Measurements from ENCODE around the gene RGS11.
A peak's percentile ranks its signal among the peaks of the same experiment; 100 is the strongest.

The RGS11 gene

GRCh38 chr16:303760-304505 lies 28.2 kb upstream of the RGS11 start:
- Histone ChIP-seq H3K9ac (no peak overlapping the region), H3K4me3 (no peak overlapping the region), H3K4me1 (peaks cover 0 to 17% (median 15%) of the 10 kb centered on the region in 10 experiments; a peak in 15 of 20 replicates), H3K27ac (no peak overlapping the region), H3K4me2 (no peak overlapping the region), H3K36me3 (peaks cover 69 to 96% (median 89%) of the 10 kb centered on the region in 11 experiments), H3K27me3 (no peaks in the 10 kb centered on the region), H4K20me1 (peaks cover 3 to 93% (median 56%) of the 10 kb centered on the region in 11 experiments; a peak in 20 of 22 replicates), H3K9me3 (replicated peaks in 1 of 11) (no peaks in the 10 kb centered on the region)
- TF ChIP-seq Cebpa-rat (IDR thresholded peaks at IDR 0.05): no peak

DNA sequence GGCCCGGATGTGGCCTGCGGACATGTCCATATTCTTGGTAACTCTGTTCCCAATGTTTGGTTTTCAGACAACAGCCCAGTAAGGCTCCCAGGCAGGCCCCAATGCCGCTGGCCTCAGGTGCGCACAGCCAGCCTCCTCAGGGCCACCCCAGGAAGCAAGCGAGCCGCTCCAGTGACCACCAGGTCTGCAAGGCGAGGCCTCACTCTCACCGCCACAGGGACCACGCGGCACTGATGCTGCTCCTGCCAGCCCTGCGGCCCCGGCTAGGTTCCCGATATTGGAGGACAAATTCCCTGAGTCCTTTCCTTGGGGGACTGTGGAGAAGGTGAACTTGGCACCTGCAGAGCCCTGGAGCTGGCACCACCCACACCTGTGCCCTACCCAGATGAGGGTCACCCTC lies 26.2 kb upstream of the RGS11 start:
- no peaks in the 10 kb centered on the region for H3K27me3 ChIP-seq
- no peak overlapping the region for H3K4me2 ChIP-seq
- H3K9me3 ChIP-seq (replicated peaks in 1 of 11): no peaks in the 10 kb centered on the region
- H3K9ac ChIP-seq: no peak overlapping the region
- H3K4me3 ChIP-seq: no peak overlapping the region
- H4K20me1 ChIP-seq: peaks cover 3 to 93% (median 51%) of the 10 kb centered on the region in 11 experiments; a peak in 19 of 22 replicates
- no peak for TF ChIP-seq Cebpa-rat (IDR thresholded peaks at IDR 0.05)
- H3K4me1 ChIP-seq: peaks cover 0 to 17% (median 14%) of the 10 kb centered on the region in 10 experiments; a peak in 16 of 20 replicates
- no peak overlapping the region for H3K27ac ChIP-seq
- H3K36me3 ChIP-seq: peaks cover 67 to 96% (median 85%) of the 10 kb centered on the region in 11 experiments

GRCh38 chr16:301235-301634 lies 25.5 kb upstream of the RGS11 start:
- no peak overlapping the region for H3K4me2 ChIP-seq
- H3K4me1 ChIP-seq: peaks cover 0 to 24% (median 21%) of the 10 kb centered on the region in 10 experiments; a peak in 16 of 20 replicates
- no peak overlapping the region for H3K27ac ChIP-seq
- no peak for TF ChIP-seq Cebpa-rat (IDR thresholded peaks at IDR 0.05)
- H3K9ac ChIP-seq: no peak overlapping the region
- no peaks in the 10 kb centered on the region for H3K27me3 ChIP-seq
- H3K4me3 ChIP-seq: no peak overlapping the region
- H3K36me3 ChIP-seq: peaks cover 60 to 96% (median 82%) of the 10 kb centered on the region in 11 experiments
- no peaks in the 10 kb centered on the region for H3K9me3 ChIP-seq (replicated peaks in 1 of 11)
- peaks cover 3 to 93% (median 51%) of the 10 kb centered on the region in 11 experiments; a peak in 19 of 22 replicates for H4K20me1 ChIP-seq

DNA sequence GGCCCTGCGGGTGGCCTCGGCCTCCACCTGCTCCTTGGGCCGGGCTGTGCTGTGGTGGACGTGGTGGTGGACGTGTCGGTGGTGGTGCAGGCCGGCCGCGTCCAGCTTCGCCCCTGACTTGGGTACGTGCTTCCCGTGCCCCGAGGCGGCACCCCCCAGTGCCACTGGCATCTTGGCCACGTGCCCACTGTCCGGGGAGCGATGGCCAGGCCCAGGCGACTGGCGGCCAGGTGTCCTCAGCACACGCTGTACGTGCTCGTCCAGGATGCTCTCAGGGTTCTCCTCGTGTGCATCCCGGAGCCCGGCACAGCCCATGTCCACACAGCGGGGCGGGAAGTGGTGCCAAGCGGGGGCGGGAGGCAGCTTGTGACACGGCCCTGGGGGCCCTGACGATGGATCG lies 22.1 kb upstream of the RGS11 start:
- H3K4me2 ChIP-seq: peak overlapping the region in 9 of 11 experiments; percentile 33 to 87 (median 78); a peak in 17 of 22 replicates
- peaks cover 3 to 79% (median 47%) of the 10 kb centered on the region in 11 experiments; a peak in 19 of 22 replicates for H4K20me1 ChIP-seq
- no peak overlapping the region; a peak in 1 of 22 replicates for H3K27ac ChIP-seq
- H3K36me3 ChIP-seq: peaks cover 45 to 95% (median 74%) of the 10 kb centered on the region in 11 experiments
- H3K9me3 ChIP-seq (replicated peaks in 1 of 11): no peaks in the 10 kb centered on the region
- no peak for TF ChIP-seq Cebpa-rat (IDR thresholded peaks at IDR 0.05)
- H3K27me3 ChIP-seq: no peaks in the 10 kb centered on the region
- peaks cover 0 to 27% (median 24%) of the 10 kb centered on the region in 10 experiments; a peak in 16 of 20 replicates for H3K4me1 ChIP-seq
- H3K4me3 ChIP-seq: no peak overlapping the region
- peak overlapping the region in 5 of 11 experiments; percentile 1 to 57 (median 24); a peak in 3 of 22 replicates for H3K9ac ChIP-seq

GRCh38 chr16:296806-297510 lies 21.2 kb upstream of the RGS11 start:
- no peaks in the 10 kb centered on the region for H3K9me3 ChIP-seq (replicated peaks in 1 of 11)
- peaks cover 3 to 79% (median 39%) of the 10 kb centered on the region in 11 experiments; a peak in 19 of 22 replicates for H4K20me1 ChIP-seq
- peak overlapping the region in 7 of 11 experiments; percentile 5 to 57 (median 28); a peak in 8 of 22 replicates for H3K9ac ChIP-seq
- no peaks in the 10 kb centered on the region for H3K27me3 ChIP-seq
- peaks cover 46 to 95% (median 74%) of the 10 kb centered on the region in 11 experiments for H3K36me3 ChIP-seq
- peak overlapping the region in 9 of 11 experiments; percentile 33 to 87 (median 78); a peak in 17 of 22 replicates for H3K4me2 ChIP-seq
- peaks cover 0 to 27% (median 24%) of the 10 kb centered on the region in 10 experiments; a peak in 16 of 20 replicates for H3K4me1 ChIP-seq
- H3K4me3 ChIP-seq: no peak overlapping the region
- no peak for TF ChIP-seq Cebpa-rat (IDR thresholded peaks at IDR 0.05)
- H3K27ac ChIP-seq: no peak overlapping the region

GRCh38 chr16:296276-296675 lies 20.5 kb upstream of the RGS11 start:
- no peak overlapping the region for H3K4me3 ChIP-seq
- H3K9me3 ChIP-seq (replicated peaks in 1 of 11): no peaks in the 10 kb centered on the region
- H3K27me3 ChIP-seq: no peaks in the 10 kb centered on the region
- H3K27ac ChIP-seq: no peak overlapping the region
- peaks cover 50 to 95% (median 74%) of the 10 kb centered on the region in 11 experiments for H3K36me3 ChIP-seq
- H3K4me2 ChIP-seq: peak overlapping the region in 8 of 11 experiments; percentile 44 to 87 (median 79); a peak in 16 of 22 replicates
- no peak for TF ChIP-seq Cebpa-rat (IDR thresholded peaks at IDR 0.05)
- peaks cover 0 to 27% (median 24%) of the 10 kb centered on the region in 10 experiments; a peak in 16 of 20 replicates for H3K4me1 ChIP-seq
- peak overlapping the region in 5 of 11 experiments; percentile 5 to 44 (median 20); a peak in 3 of 22 replicates for H3K9ac ChIP-seq
- H4K20me1 ChIP-seq: peaks cover under 1 to 79% (median 37%) of the 10 kb centered on the region in 11 experiments; a peak in 19 of 22 replicates

GRCh38 chr16:293043-293775 lies 17.5 kb upstream of the RGS11 start:
- no peak for TF ChIP-seq Cebpa-rat (IDR thresholded peaks at IDR 0.05)
- no peak overlapping the region for H3K4me2 ChIP-seq
- H3K4me1 ChIP-seq: peaks cover 0 to 31% (median 25%) of the 10 kb centered on the region in 10 experiments; a peak in 16 of 20 replicates
- no peaks in the 10 kb centered on the region for H3K9me3 ChIP-seq (replicated peaks in 1 of 11)
- no peaks in the 10 kb centered on the region for H3K27me3 ChIP-seq
- H3K27ac ChIP-seq: no peak overlapping the region
- H3K36me3 ChIP-seq: peaks cover 67 to 98% (median 81%) of the 10 kb centered on the region in 11 experiments
- no peak overlapping the region for H3K9ac ChIP-seq
- H4K20me1 ChIP-seq: peaks cover 3 to 89% (median 56%) of the 10 kb centered on the region in 11 experiments; a peak in 20 of 22 replicates
- H3K4me3 ChIP-seq: no peak overlapping the region

DNA sequence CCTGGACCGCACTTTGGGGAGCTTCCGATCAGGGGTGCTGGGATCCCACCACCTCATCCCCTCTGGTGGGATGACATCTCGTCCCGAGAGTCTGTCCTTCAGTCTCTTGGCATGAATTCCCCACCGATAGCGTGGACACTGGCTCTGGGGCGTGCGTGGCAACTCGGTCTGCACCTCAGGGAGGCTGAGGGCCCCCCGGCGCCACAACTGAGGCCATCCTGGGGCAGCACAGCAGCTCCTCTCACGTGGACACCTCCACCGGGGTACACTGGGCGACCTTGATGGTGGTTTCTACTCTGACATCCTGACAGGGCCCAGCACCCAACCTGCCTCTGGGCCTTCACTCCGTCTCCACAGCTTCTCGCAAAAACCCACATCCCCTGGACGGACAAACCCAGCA lies 15.8 kb upstream of the RGS11 start:
- no peak overlapping the region for H3K4me3 ChIP-seq
- no peak overlapping the region for H3K4me2 ChIP-seq
- H3K9ac ChIP-seq: no peak overlapping the region
- no peak for TF ChIP-seq Cebpa-rat (IDR thresholded peaks at IDR 0.05)
- peaks cover 0 to 31% (median 23%) of the 10 kb centered on the region in 10 experiments; a peak in 15 of 20 replicates for H3K4me1 ChIP-seq
- H4K20me1 ChIP-seq: peaks cover 3 to 89% (median 48%) of the 10 kb centered on the region in 11 experiments; a peak in 20 of 22 replicates
- H3K9me3 ChIP-seq (replicated peaks in 1 of 11): no peaks in the 10 kb centered on the region; a peak in 1 of 22 replicates
- H3K27ac ChIP-seq: no peak overlapping the region
- no peaks in the 10 kb centered on the region for H3K27me3 ChIP-seq
- peaks cover 68 to 98% (median 87%) of the 10 kb centered on the region in 11 experiments for H3K36me3 ChIP-seq

Data from BLaER1 treated with 17β-estradiol and CSF1 and Interleukin-3, amounts not matched to agents 10 nM and 100 nM (cell line).